ENCODE data around the gene USP37. TPM values are rescaled to one million over a fixed set of nuclear protein-coding genes. Genes with fewer than 3 reads are reported as not detected.
A peak's percentile ranks its signal among the peaks of the same experiment; 100 is the strongest.

The USP37 gene
- total and polyA plus RNA-seq, 2 of the 13 experiments (the other 11 are each of a cell fraction or from before 2014, with no cell fraction given) = 6.5 to 30.6 TPM

DNA sequence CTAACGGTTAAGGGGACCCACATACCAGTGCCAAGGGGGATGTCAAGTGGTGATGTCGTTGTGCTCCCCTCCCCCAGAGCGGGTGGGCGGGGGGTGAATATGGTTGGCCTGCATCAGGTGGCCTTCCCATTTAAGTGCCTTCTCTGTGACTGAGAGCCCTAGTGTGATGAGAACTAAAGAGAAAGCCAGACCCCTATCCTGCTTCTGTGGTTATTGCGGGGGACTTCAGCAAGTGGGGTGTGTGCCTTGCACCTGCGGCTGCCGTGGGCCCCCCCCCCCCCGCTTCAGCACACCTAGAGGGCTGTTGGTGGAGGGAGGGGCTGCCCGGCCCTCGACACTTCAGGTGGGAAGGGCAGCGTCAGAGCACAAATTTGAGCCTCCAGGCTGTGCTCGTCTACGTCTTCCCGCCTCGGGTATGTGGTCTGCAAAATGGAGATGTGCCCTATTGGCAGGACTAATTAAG lies 162.4 kb downstream of the USP37 start (continued):
- TF ChIP-seq ZBTB1 (CRISPR knock-in tag; IDR thresholded peaks at IDR 0.05; ENCODE audit: borderline replicate concordance) = no peak
- 0 out of 2 replicates have a peak, but pooled peaks have one; percentile 8 for TF ChIP-seq ZMYM2 (CRISPR knock-in tag; IDR thresholded peaks at IDR 0.05)
- no peak for TF ChIP-seq ARNTL (CRISPR knock-in tag; IDR thresholded peaks at IDR 0.05)
- TF ChIP-seq, protein P1, sequence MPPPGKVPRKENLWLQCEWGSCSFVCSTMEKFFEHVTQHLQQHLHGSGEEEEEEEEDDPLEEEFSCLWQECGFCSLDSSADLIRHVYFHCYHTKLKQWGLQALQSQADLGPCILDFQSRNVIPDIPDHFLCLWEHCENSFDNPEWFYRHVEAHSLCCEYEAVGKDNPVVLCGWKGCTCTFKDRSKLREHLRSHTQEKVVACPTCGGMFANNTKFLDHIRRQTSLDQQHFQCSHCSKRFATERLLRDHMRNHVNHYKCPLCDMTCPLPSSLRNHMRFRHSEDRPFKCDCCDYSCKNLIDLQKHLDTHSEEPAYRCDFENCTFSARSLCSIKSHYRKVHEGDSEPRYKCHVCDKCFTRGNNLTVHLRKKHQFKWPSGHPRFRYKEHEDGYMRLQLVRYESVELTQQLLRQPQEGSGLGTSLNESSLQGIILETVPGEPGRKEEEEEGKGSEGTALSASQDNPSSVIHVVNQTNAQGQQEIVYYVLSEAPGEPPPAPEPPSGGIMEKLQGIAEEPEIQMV (CRISPR knock-in tag; IDR thresholded peaks at IDR 0.05; ENCODE audit: low read depth) = peak; percentile 81
- peak; percentile 54; the same call in 1 of the 2 replicates for TF ChIP-seq SPEN (CRISPR knock-in tag; IDR thresholded peaks at IDR 0.05; ENCODE audit: low read depth)
- no peak for TF ChIP-seq SMARCC2 (IDR thresholded peaks at IDR 0.05)
- peak; percentile 51 for TF ChIP-seq MIXL1 (CRISPR knock-in tag; IDR thresholded peaks at IDR 0.05)
- TF ChIP-seq IRX3 (CRISPR knock-in tag; IDR thresholded peaks at IDR 0.05; ENCODE audit: borderline replicate concordance, low read depth) = peak; percentile 86; the same call in 1 of the 2 replicates
- no peak for TF ChIP-seq CBFB (CRISPR knock-in tag; IDR thresholded peaks at IDR 0.05)
- TF ChIP-seq ZNF17 (CRISPR knock-in tag; IDR thresholded peaks at IDR 0.05) = 0 out of 2 replicates have a peak, but pooled peaks have one; percentile 73
- TF ChIP-seq, protein P2, sequence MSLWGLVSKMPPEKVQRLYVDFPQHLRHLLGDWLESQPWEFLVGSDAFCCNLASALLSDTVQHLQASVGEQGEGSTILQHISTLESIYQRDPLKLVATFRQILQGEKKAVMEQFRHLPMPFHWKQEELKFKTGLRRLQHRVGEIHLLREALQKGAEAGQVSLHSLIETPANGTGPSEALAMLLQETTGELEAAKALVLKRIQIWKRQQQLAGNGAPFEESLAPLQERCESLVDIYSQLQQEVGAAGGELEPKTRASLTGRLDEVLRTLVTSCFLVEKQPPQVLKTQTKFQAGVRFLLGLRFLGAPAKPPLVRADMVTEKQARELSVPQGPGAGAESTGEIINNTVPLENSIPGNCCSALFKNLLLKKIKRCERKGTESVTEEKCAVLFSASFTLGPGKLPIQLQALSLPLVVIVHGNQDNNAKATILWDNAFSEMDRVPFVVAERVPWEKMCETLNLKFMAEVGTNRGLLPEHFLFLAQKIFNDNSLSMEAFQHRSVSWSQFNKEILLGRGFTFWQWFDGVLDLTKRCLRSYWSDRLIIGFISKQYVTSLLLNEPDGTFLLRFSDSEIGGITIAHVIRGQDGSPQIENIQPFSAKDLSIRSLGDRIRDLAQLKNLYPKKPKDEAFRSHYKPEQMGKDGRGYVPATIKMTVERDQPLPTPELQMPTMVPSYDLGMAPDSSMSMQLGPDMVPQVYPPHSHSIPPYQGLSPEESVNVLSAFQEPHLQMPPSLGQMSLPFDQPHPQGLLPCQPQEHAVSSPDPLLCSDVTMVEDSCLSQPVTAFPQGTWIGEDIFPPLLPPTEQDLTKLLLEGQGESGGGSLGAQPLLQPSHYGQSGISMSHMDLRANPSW (CRISPR knock-in tag; IDR thresholded peaks at IDR 0.05; ENCODE audit: borderline replicate concordance) = no peak; the same call in 1 of the 2 replicates
- no peak for TF ChIP-seq ELF3 (CRISPR knock-in tag; IDR thresholded peaks at IDR 0.05)
- TF ChIP-seq ZNF598 (CRISPR knock-in tag; IDR thresholded peaks at IDR 0.05; ENCODE audit: borderline replicate concordance) = peak; percentile 97
- TF ChIP-seq, protein P3, sequence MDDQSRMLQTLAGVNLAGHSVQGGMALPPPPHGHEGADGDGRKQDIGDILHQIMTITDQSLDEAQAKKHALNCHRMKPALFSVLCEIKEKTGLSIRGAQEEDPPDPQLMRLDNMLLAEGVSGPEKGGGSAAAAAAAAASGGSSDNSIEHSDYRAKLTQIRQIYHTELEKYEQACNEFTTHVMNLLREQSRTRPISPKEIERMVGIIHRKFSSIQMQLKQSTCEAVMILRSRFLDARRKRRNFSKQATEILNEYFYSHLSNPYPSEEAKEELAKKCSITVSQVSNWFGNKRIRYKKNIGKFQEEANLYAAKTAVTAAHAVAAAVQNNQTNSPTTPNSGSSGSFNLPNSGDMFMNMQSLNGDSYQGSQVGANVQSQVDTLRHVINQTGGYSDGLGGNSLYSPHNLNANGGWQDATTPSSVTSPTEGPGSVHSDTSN (CRISPR knock-in tag; IDR thresholded peaks at IDR 0.05; ENCODE audit: borderline replicate concordance) = 0 out of 2 replicates have a peak, but pooled peaks have one; percentile 14
- no peak for TF ChIP-seq HNRNPK (IDR thresholded peaks at IDR 0.05; ENCODE audit: low read depth, low read length, poor library complexity, severe bottlenecking)
- peak; percentile 50 for TF ChIP-seq FOXC1 (CRISPR knock-in tag; IDR thresholded peaks at IDR 0.05; ENCODE audit: borderline replicate concordance)
- TF ChIP-seq, protein P4, sequence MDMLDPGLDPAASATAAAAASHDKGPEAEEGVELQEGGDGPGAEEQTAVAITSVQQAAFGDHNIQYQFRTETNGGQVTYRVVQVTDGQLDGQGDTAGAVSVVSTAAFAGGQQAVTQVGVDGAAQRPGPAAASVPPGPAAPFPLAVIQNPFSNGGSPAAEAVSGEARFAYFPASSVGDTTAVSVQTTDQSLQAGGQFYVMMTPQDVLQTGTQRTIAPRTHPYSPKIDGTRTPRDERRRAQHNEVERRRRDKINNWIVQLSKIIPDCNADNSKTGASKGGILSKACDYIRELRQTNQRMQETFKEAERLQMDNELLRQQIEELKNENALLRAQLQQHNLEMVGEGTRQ (IDR thresholded peaks at IDR 0.05; ENCODE audit: low read depth, low read length) = no peak
- TF ChIP-seq, protein P4 (CRISPR knock-in tag; IDR thresholded peaks at IDR 0.05; ENCODE audit: borderline replicate concordance) = no peak; the same call in 1 of the 2 replicates
- peak; percentile 67; the same call in 1 of the 2 replicates for TF ChIP-seq ZNF615 (CRISPR knock-in tag; IDR thresholded peaks at IDR 0.05; ENCODE audit: borderline replicate concordance)
- TF ChIP-seq HNF4A (CRISPR knock-in tag; IDR thresholded peaks at IDR 0.05) = peak; percentile 50; the same call in 1 of the 2 replicates
- no peak for TF ChIP-seq TAF15 (IDR thresholded peaks at IDR 0.05; ENCODE audit: low read depth, low read length, poor library complexity, severe bottlenecking)
- peak; percentile 88 for TF ChIP-seq TARDBP (CRISPR knock-in tag; IDR thresholded peaks at IDR 0.05)

Measured in HepG2 (cell line).